ENCODE data around the gene LRP3. TPM values are rescaled to one million over a fixed set of nuclear protein-coding genes. Genes with fewer than 3 reads are reported as not detected.
A peak's percentile ranks its signal among the peaks of the same experiment; 100 is the strongest.
"Not testable (repeated sequence)": the region's sequence is repeated elsewhere in the genome, so short reads cannot be mapped to it uniquely, and the experiment has no call there.

LRP3 gene
- total RNA-seq, 1 donor from 2014 or later = 24.4 TPM

DNA sequence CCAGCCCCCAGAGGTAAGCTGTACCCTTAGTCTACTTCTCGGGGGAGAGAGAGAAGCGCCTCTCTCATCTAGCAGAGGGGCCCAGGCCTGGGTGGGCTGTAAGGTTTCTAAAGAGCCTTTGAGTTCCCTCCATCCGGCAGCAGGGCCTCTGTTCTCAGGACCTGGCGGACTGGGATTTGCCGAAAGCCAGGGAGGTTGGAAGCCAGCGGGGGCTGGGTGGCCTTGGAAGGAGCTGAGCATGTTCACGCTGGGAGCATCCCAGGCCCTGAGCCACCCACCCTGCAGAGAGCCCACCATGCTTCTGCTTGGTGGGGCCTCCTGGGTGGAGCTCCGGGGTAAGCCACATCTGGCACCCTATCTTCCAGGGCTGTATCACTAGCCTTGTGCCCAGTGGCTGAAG lies 23.8 kb downstream of the LRP3 start:
- DNase-seq = no peak

DNA sequence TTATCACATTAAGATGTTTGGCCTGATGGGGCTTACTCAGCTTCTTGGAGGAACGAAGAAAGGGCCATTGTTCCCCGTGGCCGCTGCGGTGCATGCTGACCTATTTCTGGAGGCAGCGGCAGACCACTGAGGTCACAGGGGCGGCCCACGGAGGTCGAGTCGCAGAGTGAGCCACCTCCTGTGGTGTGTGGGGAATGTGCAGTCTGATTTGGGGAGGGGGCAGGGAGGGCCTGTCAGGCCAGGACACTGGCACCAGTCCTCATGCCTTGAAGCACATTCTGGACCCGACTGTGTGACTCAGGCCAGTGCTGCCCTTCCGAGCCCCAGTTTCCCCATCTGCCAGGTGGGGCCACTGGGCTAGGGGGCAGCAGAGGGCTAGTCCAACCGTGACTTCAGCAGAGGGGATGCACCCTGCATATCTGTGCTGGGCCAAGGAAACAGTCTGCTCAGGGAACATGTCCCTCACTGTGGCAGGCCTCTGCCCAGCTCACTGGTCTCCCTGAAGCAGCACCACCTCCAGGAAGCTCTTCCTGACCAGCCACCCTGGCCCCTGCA lies 25.2 kb downstream of the LRP3 start:
- no peak for DNase-seq

DNA sequence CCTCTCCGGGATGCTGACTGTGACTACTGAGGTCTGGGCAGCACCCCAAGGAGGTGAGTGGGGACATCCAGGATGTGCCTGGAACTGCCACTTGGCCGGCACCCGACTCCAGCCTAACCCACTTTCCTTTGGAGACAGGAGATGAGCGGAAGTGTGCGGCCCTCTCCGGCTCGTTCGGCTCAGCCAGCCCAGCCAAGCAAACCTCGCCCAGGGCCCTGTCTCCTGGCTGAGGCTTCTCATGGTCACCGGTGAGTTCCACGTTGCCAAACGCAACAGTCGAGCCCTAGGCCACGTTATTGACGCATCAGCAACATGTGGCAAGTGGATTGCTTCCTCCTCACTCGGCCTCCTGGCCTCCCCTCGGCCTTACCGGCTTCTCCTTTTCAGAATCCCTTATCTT lies 26.0 kb downstream of the LRP3 start:
- DNase-seq = no peak

DNA sequence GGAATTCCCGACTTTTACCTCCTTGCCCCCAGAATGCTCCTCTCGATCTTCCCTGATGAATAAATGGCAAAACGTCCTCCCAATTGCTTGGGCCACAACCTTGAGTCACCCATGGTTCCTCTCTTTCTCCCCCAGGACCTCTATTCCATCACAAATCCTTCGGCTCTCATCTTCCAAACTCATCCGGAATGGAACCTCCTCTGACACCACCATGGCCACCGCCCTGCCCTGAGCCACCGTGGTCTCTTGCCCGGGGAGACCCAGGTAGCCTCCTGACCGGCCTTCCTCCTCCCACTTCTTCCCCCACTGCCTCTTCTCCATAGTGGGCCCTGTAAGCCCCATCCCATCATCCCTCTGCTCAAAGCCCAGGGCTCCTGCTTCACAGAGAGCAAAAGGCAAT lies 26.6 kb downstream of the LRP3 start:
- DNase-seq = no peak

DNA sequence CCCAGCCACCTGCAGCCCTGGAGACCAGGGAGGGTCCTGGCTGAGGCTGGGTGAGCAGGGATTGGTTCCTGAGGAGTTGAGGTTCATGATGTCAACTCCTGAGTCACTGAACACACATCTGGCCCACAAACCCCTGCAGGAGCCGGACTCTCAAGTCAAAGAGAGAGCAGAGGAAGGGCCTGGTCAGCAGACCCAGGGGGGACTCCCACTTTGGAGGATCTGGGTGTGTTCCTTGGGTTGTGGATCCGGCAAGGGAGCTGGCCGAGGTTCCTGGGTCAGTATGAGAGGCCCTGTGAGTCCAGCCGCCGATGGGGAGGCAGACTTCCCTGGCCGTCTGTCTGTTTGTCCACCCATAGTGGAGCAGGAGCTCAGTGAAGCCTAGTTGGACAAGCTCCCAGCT lies 27.5 kb downstream of the LRP3 start:
- DNase-seq = no peak

DNA sequence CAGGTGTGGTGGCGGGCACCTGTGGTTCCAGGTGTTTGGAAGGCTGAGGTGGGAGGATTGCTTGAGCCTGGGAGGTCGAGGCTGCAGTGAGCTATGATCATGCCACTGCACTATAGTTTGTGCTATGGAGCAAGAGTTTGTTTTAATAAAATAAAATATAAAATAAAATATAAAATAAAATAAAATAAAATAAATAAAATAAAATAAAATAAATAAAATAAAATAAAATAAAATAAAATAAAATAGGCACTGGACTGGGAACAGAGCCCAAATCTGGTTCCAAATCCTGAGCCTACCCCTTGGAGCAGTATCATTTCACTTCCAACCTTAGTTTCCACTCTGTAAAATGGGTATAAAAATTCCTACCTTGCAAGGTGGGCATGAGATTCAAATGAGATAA lies 28.1 kb downstream of the LRP3 start:
- DNase-seq = not testable (repeated sequence)

DNA sequence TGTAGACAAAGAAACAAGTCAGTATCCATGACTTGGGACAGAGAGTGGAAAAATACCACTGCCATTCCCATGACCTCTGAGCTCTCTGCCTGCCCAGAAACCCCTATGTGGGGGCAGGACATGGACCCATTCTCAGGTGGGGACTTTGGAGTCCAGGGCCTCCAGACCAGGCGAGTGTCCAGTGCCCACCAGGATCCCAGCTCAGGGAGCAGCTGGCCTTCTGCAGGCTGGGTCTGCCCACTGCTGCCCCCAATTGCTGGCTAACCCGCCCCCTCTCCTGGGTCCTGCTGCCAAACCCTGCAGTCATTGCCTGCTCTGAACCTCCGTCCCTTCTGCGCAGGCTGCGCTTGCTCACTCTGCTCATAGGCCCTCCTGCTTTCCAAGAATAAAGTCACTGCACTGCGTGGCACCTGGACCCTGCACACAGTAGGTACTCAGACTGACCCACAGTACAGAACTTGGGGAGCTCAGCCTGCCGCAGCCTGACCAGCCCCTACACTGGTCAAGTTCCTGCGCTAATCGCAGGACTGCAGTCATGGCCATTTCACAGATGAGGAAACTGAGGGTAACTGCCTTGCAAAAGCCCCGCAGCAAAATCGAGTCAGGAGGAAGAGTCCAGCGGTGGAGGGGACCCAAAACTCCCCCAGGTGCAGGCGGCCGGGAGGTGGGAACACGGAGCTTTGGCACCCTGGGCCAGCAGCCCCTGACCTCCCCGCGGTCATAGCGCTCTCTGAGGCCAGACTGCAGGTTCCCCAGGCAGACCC lies 30.7 kb downstream of the LRP3 start:
- DNase-seq = no peak

DNA sequence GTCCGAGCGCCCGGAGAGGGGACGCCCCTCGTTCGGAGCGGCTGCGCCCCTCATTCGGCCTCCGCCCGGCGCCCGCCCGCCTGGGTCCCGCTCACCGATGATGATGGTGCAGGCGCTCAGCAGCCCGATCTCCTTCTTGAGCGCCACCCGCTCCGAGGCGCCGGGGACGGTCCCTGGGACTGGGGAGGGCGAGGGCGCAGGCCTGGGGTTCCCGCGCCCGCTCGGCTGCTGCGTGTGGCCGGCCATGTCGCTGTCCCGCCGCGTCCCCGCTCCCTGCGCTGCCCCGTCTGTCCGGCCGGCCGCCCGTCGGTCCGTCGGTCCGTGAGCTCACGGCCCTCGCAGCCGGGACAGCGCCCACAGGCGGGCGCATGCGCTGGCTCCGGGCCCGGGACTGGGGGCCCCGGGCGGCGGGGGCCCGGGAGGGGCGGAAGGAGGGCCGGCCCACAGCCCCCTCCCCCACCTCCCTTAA lies 31.4 kb downstream of the LRP3 start, which contains the start of gene SLC7A10:
TSS of gene SLC7A10 (minus strand) at position 393 of the 469 bp plus-strand sequence. CDS start at position 246, 147 bp downstream.
- DNase-seq = no peak

DNA sequence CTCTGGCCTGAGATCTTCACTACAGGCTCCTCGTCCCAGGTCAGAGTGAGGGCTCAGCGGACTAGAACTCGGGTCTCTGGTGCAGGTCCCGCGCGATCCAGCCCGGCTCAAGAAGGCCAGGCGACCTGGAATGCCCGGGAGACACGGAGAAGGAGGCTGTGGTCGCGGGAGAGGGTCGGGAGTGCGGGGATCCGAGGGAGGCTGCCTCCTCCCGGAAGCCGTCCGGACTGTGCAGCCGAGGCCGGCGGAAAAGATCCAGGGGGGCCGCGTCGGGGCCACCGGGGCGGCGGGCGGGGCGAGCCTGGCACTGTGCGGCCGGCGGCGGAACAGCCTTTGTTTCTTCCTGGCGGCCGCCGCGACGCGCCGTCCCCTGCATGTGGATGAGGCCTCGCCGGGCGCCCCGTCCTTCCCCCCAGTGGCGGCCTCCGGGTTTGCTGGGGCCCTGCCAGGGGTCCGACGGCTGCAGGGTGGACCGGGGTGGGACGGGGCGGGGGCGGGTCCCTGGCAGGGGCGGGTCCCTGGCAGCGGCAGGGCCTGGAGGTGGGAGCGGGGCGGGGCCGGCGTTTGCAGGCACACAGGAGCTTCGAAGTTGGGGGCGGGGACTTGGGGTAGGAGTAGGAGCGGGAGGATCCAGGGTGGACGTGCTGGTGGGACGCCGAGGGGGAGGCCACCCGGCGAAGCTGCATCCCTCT lies 32.6 kb downstream of the LRP3 start:
- peak; percentile 26 for DNase-seq

DNA sequence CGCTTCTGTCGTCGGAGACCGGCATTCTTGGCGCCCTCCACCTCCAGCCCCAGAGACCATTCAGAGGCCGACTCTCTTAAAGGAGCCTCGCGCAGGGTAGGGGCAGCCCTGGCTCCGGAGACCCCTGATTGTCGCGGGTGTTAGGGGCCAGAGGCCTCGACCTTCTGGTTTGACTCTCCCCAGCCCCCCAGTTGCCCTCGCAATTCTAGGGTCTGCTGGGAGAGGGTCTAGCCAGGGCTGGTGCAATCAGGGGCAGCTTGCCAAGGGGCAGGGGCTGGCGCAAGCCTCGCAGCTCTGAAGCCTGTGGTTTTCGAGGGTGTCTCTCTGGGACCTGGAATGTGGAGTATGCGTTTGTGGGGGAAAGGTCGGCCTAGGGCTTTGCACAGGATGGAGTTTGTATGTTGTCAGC lies 33.1 kb downstream of the LRP3 start:
- DNase-seq = no peak

DNA sequence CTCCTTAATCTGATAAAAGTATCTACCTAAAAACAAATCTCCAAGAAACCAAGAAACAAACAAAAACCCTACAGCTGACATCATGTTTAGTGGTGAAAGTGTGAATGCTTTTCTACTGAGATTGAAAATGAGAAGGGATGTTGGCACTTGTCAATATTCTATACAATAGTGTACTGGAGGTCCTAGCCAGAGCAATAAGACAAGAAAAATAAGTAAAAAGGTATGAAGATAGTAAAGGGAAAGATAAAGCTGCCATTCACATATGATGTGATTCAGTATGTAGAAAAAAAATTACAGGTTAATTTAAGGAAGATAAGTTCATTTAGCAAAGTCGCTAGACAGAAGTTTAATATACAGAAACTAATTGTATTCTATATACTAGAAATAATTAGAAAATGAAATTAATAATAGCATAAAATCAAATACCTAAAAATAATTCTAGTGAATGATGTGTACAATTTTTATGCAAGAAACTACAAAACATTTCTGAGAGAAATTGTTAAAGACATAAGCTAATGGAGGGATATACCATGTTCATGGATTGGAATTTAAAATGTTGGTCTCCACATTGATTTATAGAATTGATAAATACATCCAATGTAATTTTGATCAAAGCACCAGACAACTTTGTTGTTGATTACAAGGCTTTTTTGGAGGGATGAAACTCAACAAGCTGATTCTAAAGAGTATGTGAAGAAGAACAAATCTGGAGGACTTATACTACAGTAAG lies 33.9 kb downstream of the LRP3 start:
- no peak for DNase-seq

DNA sequence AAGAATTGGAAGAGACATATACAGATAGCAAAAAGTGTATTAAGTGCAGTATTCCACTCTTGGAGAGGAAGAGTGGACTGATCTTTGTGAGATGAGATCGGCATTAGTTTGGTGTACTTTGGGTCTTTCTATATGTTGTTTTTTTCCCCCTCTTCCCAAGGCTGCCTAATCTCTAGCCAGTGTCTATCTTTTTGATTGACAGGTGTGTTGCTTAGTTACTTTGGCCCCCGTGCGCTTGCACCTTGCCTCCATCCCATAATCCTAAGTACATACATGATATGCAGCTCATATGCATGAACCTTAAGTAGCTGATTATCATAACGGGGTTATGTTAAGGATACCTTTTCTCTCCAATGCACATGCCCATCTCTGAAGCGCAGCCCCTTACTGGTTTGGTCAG lies 35.8 kb downstream of the LRP3 start:
- no peak for DNase-seq

DNA sequence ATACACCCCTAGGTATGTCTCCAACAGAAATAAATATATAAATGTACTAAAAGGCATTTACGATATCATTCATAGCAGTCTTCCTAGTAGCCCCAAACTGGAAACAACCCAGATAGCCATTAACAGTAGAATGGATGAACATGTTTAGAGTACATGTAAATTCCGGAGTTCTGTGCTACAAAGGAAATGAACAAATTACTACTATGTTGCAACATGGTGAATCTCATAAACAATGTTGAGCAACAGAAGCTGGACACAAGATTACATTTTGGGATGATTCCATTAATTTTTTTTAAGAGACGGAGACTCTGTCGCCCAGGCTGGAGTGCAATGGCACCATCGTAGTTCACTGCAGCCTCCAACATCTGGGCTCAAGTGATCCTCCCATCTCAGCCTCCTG lies 37.4 kb downstream of the LRP3 start:
- DNase-seq = no peak

DNA sequence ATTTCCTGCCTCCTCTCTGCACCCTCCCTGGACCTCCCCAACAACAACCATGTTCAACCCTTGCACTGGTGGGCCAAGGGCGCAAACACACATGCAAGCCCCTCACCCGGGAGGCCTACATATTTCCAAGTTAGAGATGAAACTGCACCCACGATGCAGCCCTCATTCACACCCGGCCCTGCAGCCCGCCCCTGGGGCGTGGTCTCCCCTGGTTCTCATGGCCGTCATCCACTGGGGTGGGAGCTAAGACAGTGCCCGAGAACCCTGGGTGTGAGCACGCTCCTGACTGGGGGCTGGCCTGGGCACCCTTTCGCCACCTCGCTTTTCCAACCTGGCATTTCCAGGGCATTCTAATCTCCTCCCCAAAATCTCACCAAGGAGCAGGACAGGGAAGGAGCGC lies 38.5 kb downstream of the LRP3 start:
- DNase-seq = no peak

DNA sequence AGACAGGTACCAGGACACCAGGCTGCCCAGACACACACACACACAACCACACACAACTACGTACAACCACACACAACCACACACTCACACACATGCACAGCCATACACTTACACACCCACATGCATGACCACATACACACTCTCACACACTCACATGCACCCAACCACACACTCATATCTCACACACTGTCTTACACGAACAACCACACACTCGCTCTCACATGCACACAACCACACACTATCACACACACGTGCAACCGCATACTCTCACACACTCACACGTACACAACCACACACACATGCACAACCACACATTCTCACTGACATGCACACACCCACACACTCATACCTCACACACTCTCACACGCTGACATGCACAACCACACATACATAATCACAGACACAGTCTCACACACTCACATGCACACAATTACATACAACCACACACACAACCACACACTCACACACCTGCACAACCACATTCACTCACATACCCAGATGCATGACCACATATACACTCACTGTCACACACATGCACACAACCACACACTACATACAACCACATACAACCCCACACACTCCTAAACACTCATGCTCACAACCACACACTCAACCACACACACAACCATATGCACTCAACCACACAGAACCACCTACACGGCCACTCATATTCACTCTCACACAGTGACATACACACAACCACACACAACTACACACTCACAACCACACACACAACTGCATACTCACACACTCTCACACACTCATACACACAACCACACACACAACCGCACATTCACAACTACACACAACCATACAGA lies 39.1 kb downstream of the LRP3 start:
- no peak for DNase-seq

DNA sequence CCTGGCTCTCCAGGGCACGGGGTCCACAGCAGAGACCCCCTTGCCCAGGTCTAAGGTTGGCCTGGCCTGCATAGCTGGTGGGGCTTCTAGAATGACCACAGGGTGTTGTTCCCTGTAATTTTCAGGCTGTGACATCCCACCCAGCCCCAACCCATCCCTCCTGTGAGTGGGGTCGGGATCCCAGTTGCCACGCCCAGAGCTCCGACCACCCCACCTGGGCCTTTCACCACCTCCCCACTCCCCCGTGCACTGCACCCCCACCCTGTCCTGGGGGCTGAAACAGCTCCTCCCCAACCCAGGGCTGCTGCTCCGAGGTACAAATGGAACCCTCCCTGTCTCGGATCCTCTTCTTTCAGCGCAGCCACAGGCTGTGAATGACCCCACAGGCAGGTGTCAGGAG lies 40.0 kb downstream of the LRP3 start:
- DNase-seq = no peak

DNA sequence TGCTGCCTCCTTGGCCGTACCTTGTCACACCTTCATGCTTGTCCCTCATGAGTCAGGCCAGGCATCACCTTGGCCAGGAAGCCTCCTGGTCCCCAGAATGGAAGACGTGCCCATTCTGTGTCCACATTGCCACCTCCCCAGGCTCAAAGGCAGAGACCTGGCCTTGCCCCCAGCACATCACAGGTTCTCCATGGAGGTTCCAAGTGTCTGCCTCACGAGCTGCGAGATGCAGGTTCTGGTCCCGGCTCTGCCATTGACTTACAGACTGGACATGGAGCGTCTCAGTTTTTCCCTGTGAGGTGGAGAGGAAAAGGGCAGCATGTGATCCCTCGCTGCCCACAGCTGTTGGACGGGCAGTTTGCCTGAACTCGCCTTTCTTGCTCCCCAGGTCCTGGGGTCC lies 40.6 kb downstream of the LRP3 start:
- no peak for DNase-seq

DNA sequence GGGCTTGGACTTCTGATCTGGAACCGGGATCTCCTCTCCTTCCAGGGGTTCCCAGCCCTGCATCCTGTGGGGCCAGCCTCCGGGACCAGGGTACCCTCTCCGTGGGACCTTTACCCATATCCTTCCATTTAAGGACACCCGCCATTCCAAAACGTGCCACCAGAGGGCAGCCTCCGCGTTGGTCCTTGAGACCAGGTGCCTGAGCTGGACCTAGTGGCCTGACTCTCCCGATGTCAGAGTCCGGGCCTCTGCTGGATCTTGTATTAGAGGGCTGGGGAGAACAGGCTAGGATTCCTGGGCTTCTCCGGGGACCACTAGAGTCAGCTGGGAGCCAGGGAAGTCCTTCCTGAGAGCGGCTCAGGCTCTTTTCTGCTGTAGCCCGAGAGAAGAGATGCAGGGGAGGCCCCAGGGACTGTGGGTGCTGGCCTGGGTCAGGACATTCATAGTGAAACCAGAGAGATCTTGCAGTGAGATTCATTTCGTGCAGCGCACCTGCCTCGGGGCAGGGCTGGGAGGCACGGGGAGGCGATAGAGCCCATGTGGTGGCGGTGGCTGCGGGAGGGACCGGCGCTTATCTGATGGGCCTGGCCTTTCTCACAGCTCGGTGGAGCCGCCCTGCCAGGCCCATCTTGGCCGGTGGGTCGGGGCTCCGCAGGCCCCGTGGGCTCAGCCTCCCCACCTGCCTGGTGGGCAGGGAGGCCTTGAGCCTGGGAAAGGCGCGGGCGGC lies 41.3 kb downstream of the LRP3 start:
- peak; percentile 73 for DNase-seq

DNA sequence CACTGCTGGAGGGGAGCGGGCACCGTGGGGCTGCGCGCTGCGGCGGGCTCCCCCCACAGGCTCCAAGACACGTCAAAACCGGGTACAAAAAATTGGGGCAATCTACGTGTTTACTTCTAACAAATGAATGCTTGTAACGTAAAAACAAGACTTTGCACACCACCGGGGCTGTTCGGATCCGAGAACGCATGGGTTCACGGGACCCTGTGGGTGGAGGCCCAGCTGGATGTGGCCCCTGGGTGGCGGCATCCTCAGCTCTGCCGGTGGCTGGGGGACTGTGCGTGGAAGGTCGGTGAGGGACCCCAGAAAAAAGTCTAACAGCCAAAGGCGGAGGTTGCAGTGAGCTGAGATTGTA lies 41.8 kb downstream of the LRP3 start:
- no peak for DNase-seq

DNA sequence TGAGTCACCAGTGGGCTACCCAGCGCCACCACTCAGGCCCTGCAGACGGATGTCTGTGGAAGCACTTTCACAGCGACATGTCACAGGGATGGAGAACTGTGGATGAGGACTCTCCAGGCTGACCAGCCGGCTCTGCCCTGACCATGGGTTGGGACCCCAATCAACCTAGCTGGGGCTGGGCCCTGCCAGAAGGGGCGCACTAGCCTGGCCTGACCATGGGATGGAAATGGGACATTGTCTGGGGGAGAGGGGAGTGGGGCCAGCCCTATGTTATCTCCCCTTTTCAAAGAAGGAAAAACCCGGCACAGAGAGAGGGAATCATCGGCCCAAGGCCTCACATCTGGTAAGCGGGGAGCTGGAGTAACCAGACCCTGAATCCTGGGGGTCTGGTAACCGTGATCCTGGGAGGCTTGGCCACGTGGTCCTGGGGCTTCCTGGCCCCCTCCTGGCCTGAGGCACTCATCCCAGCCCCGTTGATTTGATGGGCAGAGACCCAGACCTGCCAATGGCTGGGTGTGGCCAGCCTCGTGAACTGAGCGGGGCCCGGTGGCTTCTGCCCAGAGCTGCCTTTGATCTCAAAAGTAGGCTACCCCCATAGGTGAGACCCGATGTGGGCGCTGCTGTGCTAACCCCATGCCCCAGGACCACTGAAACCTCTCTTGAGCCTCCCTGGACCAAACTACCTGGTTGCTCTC lies 42.7 kb downstream of the LRP3 start:
- no peak for DNase-seq
